ENCODE measurements around the gene FAM114A1. TPM values are rescaled to one million over a fixed set of nuclear protein-coding genes. Genes with fewer than 3 reads are reported as not detected.
A peak's percentile ranks its signal among the peaks of the same experiment; 100 is the strongest.
"Not testable (repeated sequence)": the region's sequence is repeated elsewhere in the genome, so short reads cannot be mapped to it uniquely, and the experiment has no call there.

FAM114A1 gene
- total and polyA plus RNA-seq, 12 donors = 8.0 to 35.5 (median 16.5) TPM

GRCh38 chr4:38955957-38956356 lies 88.4 kb downstream of the FAM114A1 start:
- TF ChIP-seq CTCF (IDR thresholded peaks at IDR 0.05) = no peak
- ATAC-seq (no peak), DNase-seq (no peak)
- WGBS, 2 donors = 91 to 94% methylated on average over 4 of the region's 4 CpGs
- Histone ChIP-seq H3K36me3 (no peaks in the 10 kb centered on the region), H3K4me1 (peaks cover 0 to 4% (median 0%) of the 10 kb centered on the region in 9 donors), H3K27ac (no peak overlapping the region), H3K27me3 (peaks cover 0 to 7% (median 0%) of the 10 kb centered on the region in 7 donors), H3K9me3 (no peaks in the 10 kb centered on the region), H3K4me3 (no peak overlapping the region)
- intact Hi-C loops (cut with DNase I) = no loop called here

- H3K4me3 ChIP-seq = no peak overlapping the region
- peaks cover 0 to 4% (median 0%) of the 10 kb centered on the region in 9 donors for H3K4me1 ChIP-seq
- H3K27ac ChIP-seq = peak overlapping the region in 1 of 10 donors; percentile 36
- WGBS, 2 donors = 49 to 51% methylated on average over 5 of the region's 5 CpGs
- peaks cover 0 to 7% (median 0%) of the 10 kb centered on the region in 7 donors for H3K27me3 ChIP-seq
- DNase-seq (no peak), ATAC-seq (no peak)
- intact Hi-C loops (cut with DNase I) = no loop called here
- H3K36me3 ChIP-seq = no peaks in the 10 kb centered on the region
- no peak for TF ChIP-seq CTCF (IDR thresholded peaks at IDR 0.05)
- H3K9me3 ChIP-seq = no peaks in the 10 kb centered on the region
Observed at GRCh38 chr4:38957261-38957815, 89.7 kb downstream of the FAM114A1 start.

GRCh38 chr4:38957893-38958292 lies 90.3 kb downstream of the FAM114A1 start:
- Histone ChIP-seq H3K36me3 (no peaks in the 10 kb centered on the region), H3K27ac (no peak overlapping the region), H3K4me3 (no peak overlapping the region), H3K27me3 (peaks cover 0 to 7% (median 0%) of the 10 kb centered on the region in 7 donors), H3K9me3 (no peaks in the 10 kb centered on the region), H3K4me1 (peaks cover 0 to 4% (median 0%) of the 10 kb centered on the region in 9 donors)
- no peak for DNase-seq
- intact Hi-C loops (cut with DNase I) = no loop called here
- ATAC-seq = no peak
- TF ChIP-seq CTCF (IDR thresholded peaks at IDR 0.05) = no peak
- 95 to 97% methylated on average over 3 of the region's 3 CpGs for WGBS, 2 donors

GRCh38 chr4:38958453-38959190 lies 91.0 kb downstream of the FAM114A1 start:
- peaks cover 0 to 4% (median 0%) of the 10 kb centered on the region in 9 donors for H3K4me1 ChIP-seq
- no peaks in the 10 kb centered on the region for H3K9me3 ChIP-seq
- no peak for ATAC-seq
- H3K27me3 ChIP-seq = peaks cover 0 to 7% (median 0%) of the 10 kb centered on the region in 7 donors
- H3K27ac ChIP-seq = no peak overlapping the region
- no peak overlapping the region for H3K4me3 ChIP-seq
- WGBS, 2 donors = 64 to 92% methylated on average over 4 of the region's 4 CpGs
- TF ChIP-seq CTCF (IDR thresholded peaks at IDR 0.05) = no peak
- H3K36me3 ChIP-seq = no peaks in the 10 kb centered on the region
- intact Hi-C loops (cut with DNase I) = no loop called here
- DNase-seq = no peak

- DNase-seq; H3K27me3 ChIP-seq; intact Hi-C loops (cut with DNase I); H3K4me1 ChIP-seq; H3K4me3 ChIP-seq; H3K27ac ChIP-seq; ATAC-seq; H3K9me3 ChIP-seq; H3K36me3 ChIP-seq: not testable (repeated sequence)
- 93% methylated on average over 5 of the region's 5 CpGs for WGBS, 2 donors
Observed at GRCh38 chr4:38959248-38959647, 91.6 kb downstream of the FAM114A1 start.
